Upper lobe of right lung (tissue), 1 donor: Measurements from ENCODE around the gene PPM1H. TPM values are rescaled to one million over a fixed set of nuclear protein-coding genes. Genes with fewer than 3 reads are reported as not detected.
"Not testable (repeated sequence)": the region's sequence is repeated elsewhere in the genome, so short reads cannot be mapped to it uniquely, and the experiment has no call there.

Experiments
- ATAC-seq: fragments of 200-7000 bp; cut with Tn5 transposase; one replicate; pipeline ENCODE4 v1.9.1; 2020; ENCODE audit warnings: mild to moderate bottlenecking, moderate library complexity
- DNase-seq: peaks from one replicate; pipeline ENCODE4 v3.0.0-alpha.2; 2020
- H3K27ac ChIP-seq: fragments of 200-600 bp; one replicate; pipeline ENCODE4 v1.8.0; 2022
- H3K27me3 ChIP-seq: fragments of 200-600 bp; one replicate; pipeline ENCODE4 v1.8.0; 2022; ENCODE audit warnings: mild to moderate bottlenecking
- H3K36me3 ChIP-seq: fragments of 200-600 bp; one replicate; pipeline ENCODE4 v1.8.0; 2022
- H3K4me1 ChIP-seq: fragments of 200-600 bp; one replicate; pipeline ENCODE4 v1.8.0; 2022
- H3K4me3 ChIP-seq: fragments of 200-600 bp; one replicate; pipeline ENCODE4 v1.8.0; 2022; ENCODE audit warnings: mild to moderate bottlenecking
- H3K9me3 ChIP-seq: fragments of 200-600 bp; one replicate; pipeline ENCODE4 v1.8.0; 2022
- CTCF ChIP-seq: fragments of 200-600 bp; IDR thresholded peaks from one replicate; pipeline ENCODE4 v1.8.0; 2022; ENCODE audit warnings: antibody characterized with exemption
- intact Hi-C: fragments of 100-400 bp; cut with DNase I; formaldehyde crosslinking; loops from one replicate; pipeline ENCODE4 v1.11.0; 2022
- total RNA-seq: library from RNA; stranded (reverse); fragmentation: NEBNext Ultra II Directional; extraction: Animal tissue kit (Norgen Biotek cat#: 25700); gene quantifications from one replicate; pipeline ENCODE4 v1.2.1, GENCODE V29; 2021
- donor health status: DM: no; HTN: yes; CAD: no; lungs with severe emphysema.

The PPM1H gene
- total RNA-seq, 1 donor from 2014 or later: 8.0 TPM

- TF ChIP-seq CTCF: no peak
- DNase-seq (no peak), ATAC-seq (no peak)
- Histone ChIP-seq H3K27me3 (no peaks in the 10 kb centered on the region), H3K4me1 (no peaks in the 10 kb centered on the region), H3K36me3 (no peaks in the 10 kb centered on the region), H3K4me3 (no peak overlapping the region), H3K27ac (no peak overlapping the region), H3K9me3 (no peaks in the 10 kb centered on the region)
- intact Hi-C loops: no loop called here
Measured at GRCh38 chr12:62882696-62883095, 52.3 kb downstream of the PPM1H start.

DNA sequence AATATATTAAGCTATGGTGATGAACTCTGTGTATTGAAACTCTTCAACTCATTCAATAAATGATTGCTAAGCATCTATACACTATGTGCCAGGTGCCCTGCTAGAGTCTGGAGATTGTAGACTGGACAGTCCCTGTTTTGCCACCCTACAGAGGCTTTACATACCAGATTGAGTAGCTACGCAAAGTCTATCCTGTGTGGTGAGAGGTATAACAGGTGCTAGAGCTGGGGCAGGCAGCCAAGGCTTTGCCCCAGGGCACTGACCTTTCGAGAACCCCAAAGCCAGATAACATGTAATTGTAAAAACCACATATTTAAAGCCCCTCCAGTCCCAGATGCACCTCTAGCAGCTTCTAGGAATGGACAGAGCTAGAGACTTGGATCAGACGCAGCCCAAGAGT lies 52.8 kb downstream of the PPM1H start:
- ATAC-seq (no peak), DNase-seq (no peak)
- Histone ChIP-seq H3K36me3 (no peaks in the 10 kb centered on the region), H3K27ac (no peak overlapping the region), H3K27me3 (no peaks in the 10 kb centered on the region), H3K4me3 (no peak overlapping the region), H3K4me1 (no peaks in the 10 kb centered on the region), H3K9me3 (no peaks in the 10 kb centered on the region)
- intact Hi-C loops: no loop called here
- no peak for TF ChIP-seq CTCF

DNA sequence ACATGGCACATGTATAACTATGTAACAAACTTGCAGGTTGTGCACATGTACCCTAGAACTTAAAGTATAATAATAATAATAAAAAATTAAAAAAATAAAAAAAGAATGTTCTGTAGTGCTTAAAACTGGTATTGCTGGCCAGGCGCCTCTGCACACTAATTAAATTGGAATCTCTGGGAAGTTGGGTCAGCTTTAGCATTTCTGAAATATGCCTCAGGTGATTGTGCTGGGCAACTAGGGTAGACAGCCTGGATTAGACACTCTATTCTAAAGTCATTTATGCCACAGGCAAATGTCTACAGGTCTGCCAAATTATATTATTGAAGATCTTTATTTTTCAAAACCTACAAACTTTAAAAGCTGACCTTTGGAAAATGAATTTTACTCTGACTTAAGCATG lies 55.3 kb downstream of the PPM1H start:
- Histone ChIP-seq H3K36me3 (no peaks in the 10 kb centered on the region), H3K27ac (no peak overlapping the region), H3K4me3 (no peak overlapping the region), H3K9me3 (no peaks in the 10 kb centered on the region), H3K4me1 (no peaks in the 10 kb centered on the region), H3K27me3 (no peaks in the 10 kb centered on the region)
- no peak for ATAC-seq
- TF ChIP-seq CTCF: no peak
- intact Hi-C loops: no loop called here
- DNase-seq: no peak

GRCh38 chr12:62879228-62879627 lies 55.7 kb downstream of the PPM1H start:
- intact Hi-C loops: not testable (repeated sequence)

DNA sequence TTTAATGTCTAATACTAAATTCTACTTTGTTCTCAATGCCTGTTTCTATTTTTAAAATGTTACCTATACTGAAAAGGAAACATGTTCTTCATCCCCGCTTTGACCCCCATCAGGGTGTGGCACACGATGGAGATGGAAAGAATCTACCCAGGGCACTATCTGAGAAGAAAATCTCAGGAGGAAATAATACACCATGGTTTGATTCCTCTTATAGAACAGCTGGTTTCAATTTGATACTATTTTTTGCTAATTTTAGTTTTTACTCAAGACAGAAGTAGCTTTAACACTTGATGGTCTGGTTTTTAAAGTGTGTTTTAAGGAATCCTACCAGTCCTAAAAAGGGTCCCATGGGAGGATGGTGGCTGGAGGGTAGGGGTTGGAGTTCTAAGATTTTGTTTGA lies 56.7 kb downstream of the PPM1H start:
- ATAC-seq: no peak
- no peaks in the 10 kb centered on the region for H3K36me3 ChIP-seq
- H3K9me3 ChIP-seq: no peaks in the 10 kb centered on the region
- no peaks in the 10 kb centered on the region for H3K27me3 ChIP-seq
- DNase-seq: no peak
- intact Hi-C loops: no loop called here
- TF ChIP-seq CTCF: no peak
- H3K4me1 ChIP-seq: no peaks in the 10 kb centered on the region
- no peak overlapping the region for H3K4me3 ChIP-seq
- no peak overlapping the region for H3K27ac ChIP-seq

More at GRCh38 chr12:62879228-62879627, 55.7 kb downstream of the PPM1H start:
- not testable (repeated sequence) for H3K4me3 ChIP-seq, H3K27ac ChIP-seq, H3K36me3 ChIP-seq, H3K9me3 ChIP-seq, DNase-seq, H3K4me1 ChIP-seq, ATAC-seq, H3K27me3 ChIP-seq

DNA sequence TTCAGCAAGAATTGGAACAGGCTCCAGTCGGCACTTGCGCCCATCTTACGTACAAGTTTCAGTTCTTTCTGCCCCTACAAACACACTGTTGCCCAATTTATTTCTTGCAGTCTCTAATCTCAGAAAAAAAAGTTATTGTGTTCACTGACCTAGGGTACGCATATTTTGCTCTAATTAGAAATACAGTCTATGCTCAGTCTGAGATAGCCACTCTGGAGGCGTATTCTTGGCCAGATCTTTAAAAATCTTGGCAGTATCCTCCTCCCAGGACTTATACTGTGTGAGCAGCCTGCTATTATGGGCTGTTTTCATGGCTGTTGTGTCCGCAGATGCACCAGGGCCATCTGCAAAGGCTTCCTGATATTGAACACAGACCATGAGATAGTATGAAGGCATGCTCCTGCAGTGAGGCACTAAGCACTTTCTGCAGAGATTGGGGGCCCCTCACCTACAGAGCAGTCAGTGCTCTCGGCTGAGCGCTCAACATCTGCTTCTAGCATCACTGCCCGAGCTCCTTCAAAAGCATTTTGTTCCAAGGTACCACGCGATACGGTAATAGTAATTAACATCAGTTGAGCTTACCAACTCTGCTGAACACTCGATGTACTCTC lies 57.9 kb downstream of the PPM1H start:
- Histone ChIP-seq H3K27ac (no peak overlapping the region), H3K36me3 (no peaks in the 10 kb centered on the region), H3K4me3 (no peak overlapping the region), H3K27me3 (no peaks in the 10 kb centered on the region), H3K4me1 (no peaks in the 10 kb centered on the region), H3K9me3 (no peaks in the 10 kb centered on the region)
- DNase-seq (no peak), ATAC-seq (no peak)
- no peak for TF ChIP-seq CTCF
- intact Hi-C loops: no loop called here
